Stomach smooth muscle (tissue), 2 donors: ENCODE results near the gene MORC2.

Experiments used
- H3K27ac ChIP-seq: one replicate; pipeline ENCODE4 v1.7.0; 2013; ENCODE audit warnings: mild to moderate bottlenecking, low read length, inconsistent platforms
- H3K27me3 ChIP-seq, 2 donors: one replicate each; pipeline ENCODE4 v1.7.0; 2013; ENCODE audit warnings: low read length in 2 of 2; ENCODE audit not compliant: insufficient read depth in 2 of 2, control insufficient read depth in 1 of 2
- H3K36me3 ChIP-seq, 2 donors: one replicate each; pipeline ENCODE4 v1.7.0; 2013; ENCODE audit warnings: low read length in 2 of 2; ENCODE audit not compliant: control insufficient read depth in 2 of 2, insufficient read depth in 2 of 2
- H3K4me1 ChIP-seq: one replicate; pipeline ENCODE4 v1.7.0; 2013; ENCODE audit warnings: low read length; ENCODE audit not compliant: control insufficient read depth, insufficient read depth
- H3K4me3 ChIP-seq, 2 donors: one replicate each; pipeline ENCODE4 v1.7.0; 2013; ENCODE audit warnings: low read length in 2 of 2
- H3K9ac ChIP-seq, 2 donors: one replicate each; pipeline ENCODE4 v1.7.0; 2013; ENCODE audit warnings: low read length in 2 of 2, mild to moderate bottlenecking in 1 of 2
- H3K9me3 ChIP-seq, 2 donors: one replicate each; pipeline ENCODE4 v1.7.0; 2013; ENCODE audit warnings: low read length in 2 of 2; ENCODE audit not compliant: control insufficient read depth in 2 of 2
- donor health status: healthy.
- donor health status: Pancreatic carcinoma.

The MORC2 gene

GRCh38 chr22:30968015-30968923, at the start of gene MORC2:
Gene MORC2 (minus strand): TSS chr22:30968774. CDS start chr22:30967889, 885 bp downstream.
- H3K9ac ChIP-seq = peak within 1 kb of the TSS; percentile 80 to 82
- H3K27me3 ChIP-seq = no peaks in the 10 kb centered on the region
- peak within 1 kb of the TSS; percentile 86 to 88 for H3K4me3 ChIP-seq
- peaks cover 7 to 13% of the 10 kb centered on the region in 2 donors for H3K9me3 ChIP-seq
- peak within 1 kb of the TSS; percentile 86 for H3K27ac ChIP-seq
- H3K36me3 ChIP-seq = peaks cover 19 to 23% of the 10 kb centered on the region in 2 donors
- H3K4me1 ChIP-seq = peaks cover 14% of the 10 kb centered on the region

DNA sequence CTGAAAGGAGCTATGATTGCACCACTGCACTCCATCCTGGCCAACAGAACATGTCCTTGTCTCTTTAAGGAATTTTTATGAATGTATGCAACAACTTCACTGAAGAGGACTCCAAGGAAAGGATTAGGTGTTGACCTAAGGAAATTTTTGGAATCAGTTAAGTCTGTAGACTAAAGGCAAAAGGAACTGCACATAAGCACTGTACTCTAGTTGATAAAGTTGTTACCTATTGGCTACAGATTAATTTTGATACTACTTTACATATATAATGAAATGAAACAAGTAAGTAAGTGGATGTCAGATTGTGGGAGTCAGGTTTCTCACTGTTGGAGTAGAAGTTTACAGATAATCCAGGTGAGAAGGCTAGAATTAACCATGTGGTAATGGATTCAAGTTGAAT, 37.0 kb upstream of the MORC2 start:
- no peaks in the 10 kb centered on the region for H3K27me3 ChIP-seq
- no peaks in the 10 kb centered on the region for H3K36me3 ChIP-seq
- no peak overlapping the region for H3K9ac ChIP-seq
- peaks cover 3 to 5% of the 10 kb centered on the region in 2 donors for H3K9me3 ChIP-seq
- H3K4me3 ChIP-seq = no peak overlapping the region
- no peak overlapping the region for H3K27ac ChIP-seq
- no peaks in the 10 kb centered on the region for H3K4me1 ChIP-seq

DNA sequence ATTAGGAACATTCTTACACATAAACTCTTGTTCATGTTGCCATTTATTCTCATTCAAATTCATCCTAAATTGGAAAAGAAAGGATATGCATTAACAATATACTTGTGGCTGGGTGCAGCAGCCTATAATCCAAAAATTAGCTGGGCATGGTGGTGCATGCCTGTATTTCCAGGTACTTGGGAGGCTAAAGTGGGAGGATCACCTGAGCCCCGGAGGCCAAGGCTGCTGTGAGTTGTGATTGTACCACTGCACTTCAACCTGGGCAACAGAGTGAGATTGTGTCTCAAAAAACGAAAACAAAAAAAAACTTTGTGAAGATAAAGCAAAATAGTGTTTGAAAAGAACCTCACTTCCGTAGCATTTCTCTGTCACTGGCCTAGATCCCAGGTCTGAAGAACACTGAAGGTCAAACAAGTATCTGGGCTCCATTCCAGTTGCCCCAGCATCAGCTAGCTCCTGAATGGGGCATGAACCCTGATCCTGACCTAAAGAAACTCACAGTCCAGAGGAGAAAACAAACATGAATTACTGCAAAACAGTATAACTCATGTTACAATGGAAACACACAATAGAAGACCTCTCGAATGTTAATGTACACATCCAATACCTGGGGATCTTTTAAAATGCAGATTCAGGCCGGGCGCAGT, 32.7 kb upstream of the MORC2 start:
- no peaks in the 10 kb centered on the region for H3K27me3 ChIP-seq
- H3K9ac ChIP-seq = no peak overlapping the region
- H3K4me3 ChIP-seq = no peak overlapping the region
- H3K27ac ChIP-seq = no peak overlapping the region
- peaks cover 3 to 5% of the 10 kb centered on the region in 2 donors for H3K9me3 ChIP-seq
- H3K4me1 ChIP-seq = no peaks in the 10 kb centered on the region
- H3K36me3 ChIP-seq = no peaks in the 10 kb centered on the region

DNA sequence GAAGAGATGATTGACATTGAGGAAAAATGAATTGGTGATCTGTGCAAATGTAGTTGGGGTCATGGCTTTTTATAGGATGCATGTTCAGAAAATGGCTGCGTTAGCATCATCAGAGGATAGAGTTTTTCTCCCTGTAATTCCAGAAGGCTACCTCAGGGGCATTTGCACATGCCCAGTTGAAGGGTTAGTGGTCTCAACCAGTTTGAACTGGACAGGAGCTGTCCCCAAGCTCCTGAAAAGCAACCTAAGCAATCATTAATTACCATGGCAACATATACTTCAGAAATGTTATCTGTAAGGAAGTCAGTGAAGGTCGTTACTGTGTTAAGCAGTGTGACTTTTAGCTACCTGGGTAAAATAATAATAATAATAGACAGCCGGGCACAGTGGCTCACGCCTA, 29.8 kb upstream of the MORC2 start:
- H3K4me3 ChIP-seq = no peak overlapping the region
- no peaks in the 10 kb centered on the region for H3K27me3 ChIP-seq
- no peaks in the 10 kb centered on the region for H3K9me3 ChIP-seq
- no peaks in the 10 kb centered on the region for H3K4me1 ChIP-seq
- no peak overlapping the region for H3K9ac ChIP-seq
- no peak overlapping the region for H3K27ac ChIP-seq
- H3K36me3 ChIP-seq = no peaks in the 10 kb centered on the region

GRCh38 chr22:30996462-30996861, 27.9 kb upstream of the MORC2 start:
- Histone ChIP-seq H3K36me3 (no peaks in the 10 kb centered on the region), H3K27ac (no peak overlapping the region)

DNA sequence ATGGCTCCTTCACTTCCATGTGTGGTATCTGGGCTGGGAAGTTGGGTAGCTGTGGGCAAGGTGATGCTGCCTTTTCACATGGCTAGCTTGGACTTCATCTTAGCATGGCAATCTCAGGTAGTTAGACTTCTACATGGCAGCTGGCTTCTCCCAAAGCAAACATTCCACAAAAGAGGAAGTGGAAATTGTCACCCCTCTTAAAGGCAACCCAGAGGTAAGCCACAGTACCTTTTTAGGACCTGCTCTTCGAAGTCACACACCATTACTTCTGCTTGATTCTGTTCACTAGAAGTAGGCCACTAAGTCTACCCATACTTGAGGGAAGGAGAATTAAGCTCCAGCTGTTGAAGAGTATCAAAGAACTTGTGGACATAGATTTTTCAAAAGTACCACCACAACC, 26.4 kb upstream of the MORC2 start:
- Histone ChIP-seq H3K9me3 (peaks cover 0 to 2% of the 10 kb centered on the region in 2 donors), H3K4me1 (no peaks in the 10 kb centered on the region), H3K4me3 (no peak overlapping the region), H3K27ac (no peak overlapping the region), H3K27me3 (no peaks in the 10 kb centered on the region), H3K36me3 (no peaks in the 10 kb centered on the region), H3K9ac (no peak overlapping the region)

More at GRCh38 chr22:30996462-30996861, 27.9 kb upstream of the MORC2 start:
- Histone ChIP-seq H3K9ac (no peak overlapping the region), H3K4me1 (no peaks in the 10 kb centered on the region), H3K4me3 (no peak overlapping the region), H3K27me3 (no peaks in the 10 kb centered on the region), H3K9me3 (no peaks in the 10 kb centered on the region)

GRCh38 chr22:30992565-30992964, 24.0 kb upstream of the MORC2 start:
- H3K9ac ChIP-seq = no peak overlapping the region
- H3K4me1 ChIP-seq = no peaks in the 10 kb centered on the region
- H3K27ac ChIP-seq = no peak overlapping the region
- no peaks in the 10 kb centered on the region for H3K27me3 ChIP-seq
- H3K36me3 ChIP-seq = no peaks in the 10 kb centered on the region
- no peak overlapping the region for H3K4me3 ChIP-seq
- H3K9me3 ChIP-seq = peaks cover 2 to 8% of the 10 kb centered on the region in 2 donors

DNA sequence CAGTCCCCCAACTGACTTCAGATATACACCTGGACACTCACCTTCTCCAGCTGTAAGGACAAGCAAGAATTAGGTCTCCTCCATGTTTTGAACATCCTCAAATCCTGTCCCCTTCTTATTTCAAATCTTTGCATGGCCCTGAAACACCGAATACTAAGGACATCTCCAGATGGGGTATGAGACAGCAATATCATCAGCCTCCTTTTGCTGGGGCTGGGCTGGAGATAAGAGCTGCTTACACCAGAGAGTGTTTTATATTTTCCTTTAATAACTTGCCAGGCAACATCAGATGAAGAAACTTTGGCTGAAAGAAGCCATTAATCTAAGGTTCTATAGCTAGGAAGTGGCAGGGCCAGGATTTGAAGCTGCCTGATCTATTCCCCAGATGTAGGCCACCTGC, 22.1 kb upstream of the MORC2 start:
- Histone ChIP-seq H3K9ac (no peak overlapping the region), H3K4me3 (no peak overlapping the region), H3K36me3 (no peaks in the 10 kb centered on the region), H3K4me1 (no peaks in the 10 kb centered on the region), H3K27me3 (no peaks in the 10 kb centered on the region), H3K9me3 (peaks cover 2 to 10% of the 10 kb centered on the region in 2 donors), H3K27ac (no peak overlapping the region)

DNA sequence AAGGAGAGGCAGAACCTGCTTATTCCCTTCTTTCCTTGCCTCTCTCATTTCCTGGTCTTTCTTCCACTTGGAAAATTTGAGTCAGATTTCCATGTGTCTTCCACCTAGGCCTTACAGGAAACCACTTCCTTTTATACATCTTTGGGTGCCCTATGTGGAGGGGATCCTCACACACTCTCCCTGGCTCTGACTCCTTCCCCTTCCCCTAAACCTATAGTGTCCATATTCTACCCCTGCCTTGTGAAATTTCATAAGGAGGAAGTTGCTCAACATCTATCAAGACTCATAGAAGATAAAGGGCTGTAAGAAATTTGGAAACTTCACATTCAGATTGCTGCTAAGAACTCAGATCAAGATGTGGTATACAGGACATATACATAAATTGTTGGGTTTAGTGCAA, 20.9 kb upstream of the MORC2 start:
- Histone ChIP-seq H3K4me1 (no peaks in the 10 kb centered on the region), H3K27me3 (no peaks in the 10 kb centered on the region), H3K36me3 (no peaks in the 10 kb centered on the region), H3K9ac (no peak overlapping the region), H3K9me3 (peaks cover 2 to 16% of the 10 kb centered on the region in 2 donors), H3K4me3 (no peak overlapping the region), H3K27ac (no peak overlapping the region)

GRCh38 chr22:30985561-30986208, 17.1 kb upstream of the MORC2 start:
- Histone ChIP-seq H3K4me3 (no peak overlapping the region), H3K27me3 (no peaks in the 10 kb centered on the region), H3K4me1 (no peaks in the 10 kb centered on the region), H3K27ac (no peak overlapping the region), H3K9me3 (peaks cover 0 to 16% of the 10 kb centered on the region in 2 donors), H3K36me3 (no peaks in the 10 kb centered on the region), H3K9ac (no peak overlapping the region)
